Mammary epithelial cell (primary cell): ENCODE data around the gene KIF26B.

Source experiments
- EZH2 ChIP-seq: IDR thresholded peaks from 2 replicates; pipeline ENCODE4 v1.6.1; 2012; ENCODE audit warnings: low read length, inconsistent platforms, borderline replicate concordance
- TF ChIP-seq, protein P1 (sequence below), 2 donors: IDR thresholded peaks in 1 of 2; conservative IDR thresholded peaks in 1 of 2; 2 replicates each; pipeline ENCODE4 v1.5.1; 2011 to 2012; ENCODE audit warnings: inconsistent platforms in 2 of 2, low read length in 2 of 2, mild to moderate bottlenecking in 2 of 2, control low read depth in 1 of 2, low read depth in 1 of 2; ENCODE audit not compliant: insufficient read depth in 1 of 2; ENCODE audit errors: extremely low read depth in 1 of 2

DNA sequence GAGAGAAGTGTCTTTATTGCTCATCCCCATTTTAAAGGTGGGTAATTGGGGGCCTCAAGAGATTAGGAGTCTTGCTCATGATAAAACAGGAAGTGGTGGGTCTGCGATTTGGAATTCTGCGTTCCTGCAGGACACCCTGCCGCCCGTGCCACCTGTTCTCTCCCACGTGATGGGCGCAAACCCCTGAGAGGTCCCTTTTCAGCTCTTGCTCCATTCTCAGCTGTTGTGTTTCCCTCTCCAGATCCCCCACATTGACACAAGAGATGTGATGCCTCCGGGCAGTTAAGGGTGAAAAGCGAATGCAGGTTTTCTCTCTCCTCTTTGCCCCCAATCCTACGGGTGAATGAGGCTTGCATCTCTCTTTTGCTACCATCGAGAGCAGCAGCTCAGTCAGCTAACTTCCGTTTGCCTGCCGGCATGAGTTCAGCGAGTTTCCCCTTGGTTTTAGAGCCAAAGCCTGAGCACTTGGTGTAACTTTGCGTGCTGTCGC is 57.5 kb downstream of the KIF26B start:
- TF ChIP-seq, protein P1, sequence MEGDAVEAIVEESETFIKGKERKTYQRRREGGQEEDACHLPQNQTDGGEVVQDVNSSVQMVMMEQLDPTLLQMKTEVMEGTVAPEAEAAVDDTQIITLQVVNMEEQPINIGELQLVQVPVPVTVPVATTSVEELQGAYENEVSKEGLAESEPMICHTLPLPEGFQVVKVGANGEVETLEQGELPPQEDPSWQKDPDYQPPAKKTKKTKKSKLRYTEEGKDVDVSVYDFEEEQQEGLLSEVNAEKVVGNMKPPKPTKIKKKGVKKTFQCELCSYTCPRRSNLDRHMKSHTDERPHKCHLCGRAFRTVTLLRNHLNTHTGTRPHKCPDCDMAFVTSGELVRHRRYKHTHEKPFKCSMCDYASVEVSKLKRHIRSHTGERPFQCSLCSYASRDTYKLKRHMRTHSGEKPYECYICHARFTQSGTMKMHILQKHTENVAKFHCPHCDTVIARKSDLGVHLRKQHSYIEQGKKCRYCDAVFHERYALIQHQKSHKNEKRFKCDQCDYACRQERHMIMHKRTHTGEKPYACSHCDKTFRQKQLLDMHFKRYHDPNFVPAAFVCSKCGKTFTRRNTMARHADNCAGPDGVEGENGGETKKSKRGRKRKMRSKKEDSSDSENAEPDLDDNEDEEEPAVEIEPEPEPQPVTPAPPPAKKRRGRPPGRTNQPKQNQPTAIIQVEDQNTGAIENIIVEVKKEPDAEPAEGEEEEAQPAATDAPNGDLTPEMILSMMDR (conservative IDR thresholded peaks at IDR 0.05 in 1 of 2, IDR thresholded peaks at IDR 0.05 in 1 of 2; ENCODE audit: extremely low read depth in 1 of 2, insufficient read depth in 1 of 2, low read depth in 1 of 2, low read length in 2 of 2), result no peak
- no peak for TF ChIP-seq EZH2
